GM10847 (cell line): Measurements from ENCODE around the gene ATF5.

ENCODE experiments used
- POLR2A ChIP-seq: IDR thresholded peaks from 2 replicates; pipeline ENCODE4 v1.6.1; 2011; ENCODE audit not compliant: insufficient read length; ENCODE audit errors: extremely low read depth

ATF5 gene

DNA sequence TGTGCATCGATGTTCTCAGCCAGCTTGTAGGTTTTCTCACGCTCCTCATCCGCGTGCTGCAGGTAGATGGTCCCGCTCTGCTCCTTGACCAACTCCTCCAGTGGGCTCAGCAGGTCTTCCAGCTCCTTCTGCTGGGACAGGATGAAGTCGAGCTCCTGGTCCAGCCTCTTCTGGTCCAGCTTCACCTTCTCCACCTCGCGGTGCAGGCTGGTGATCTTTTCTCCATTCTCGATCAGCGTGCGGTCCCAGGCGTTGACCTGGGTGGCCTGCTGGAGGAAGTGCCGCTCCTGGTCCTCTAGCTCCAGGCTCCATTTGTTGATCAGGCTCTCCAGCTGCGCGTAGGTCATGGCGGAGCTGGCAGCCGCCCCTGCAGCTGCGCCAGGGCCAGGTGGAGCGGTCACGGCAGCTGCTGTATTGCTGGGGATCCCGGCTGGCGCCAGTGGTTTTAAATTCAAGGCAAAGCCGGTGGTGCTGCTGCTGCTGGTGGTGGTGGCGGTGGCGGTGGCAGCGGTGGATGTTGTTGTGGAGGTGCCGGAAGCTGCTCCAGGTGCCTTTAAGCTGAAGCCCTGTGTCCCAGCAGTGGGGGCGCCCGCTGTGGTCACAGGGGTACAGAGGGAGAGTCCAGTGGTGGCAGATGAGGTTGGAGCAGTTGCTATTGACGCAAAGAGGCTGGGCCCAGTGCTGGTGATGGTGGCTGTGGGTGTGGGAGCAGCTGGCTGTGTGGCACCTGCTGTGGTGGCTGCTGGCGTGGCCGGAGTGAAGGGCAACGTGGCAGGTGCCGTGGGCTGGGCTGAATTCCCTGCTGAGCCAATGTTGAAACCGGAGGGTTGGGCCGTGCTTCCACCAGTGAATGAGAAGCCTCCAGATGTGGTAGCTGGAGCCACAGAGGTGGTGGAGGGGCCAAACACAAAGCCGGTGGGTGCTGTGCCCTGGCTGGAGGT is 20.3 kb upstream of the ATF5 start:
- TF ChIP-seq POLR2A: no peak

DNA sequence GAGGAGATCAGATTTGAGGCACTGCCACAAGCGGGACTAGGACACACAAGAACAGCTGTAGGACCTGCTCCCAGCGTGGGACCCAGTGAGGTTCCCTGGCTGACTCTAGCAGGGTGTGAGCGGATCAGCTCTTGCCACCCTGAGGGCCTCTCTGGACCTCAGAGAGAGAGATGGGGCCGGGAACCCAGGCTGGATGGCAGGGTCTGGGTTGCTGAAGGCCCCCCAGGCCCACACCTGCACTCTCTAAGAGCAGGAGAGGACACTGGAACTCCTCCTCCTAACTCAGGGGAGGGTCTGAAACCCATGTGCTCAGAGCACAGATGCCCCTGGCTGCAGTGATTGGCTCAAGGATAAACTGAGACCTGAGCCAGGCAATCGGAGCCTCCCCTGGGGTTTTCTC is 18.8 kb upstream of the ATF5 start:
- no peak for TF ChIP-seq POLR2A

GRCh38 chr19:49911381-49912145 is 17.4 kb upstream of the ATF5 start:
- peak; percentile 30 for TF ChIP-seq POLR2A

DNA sequence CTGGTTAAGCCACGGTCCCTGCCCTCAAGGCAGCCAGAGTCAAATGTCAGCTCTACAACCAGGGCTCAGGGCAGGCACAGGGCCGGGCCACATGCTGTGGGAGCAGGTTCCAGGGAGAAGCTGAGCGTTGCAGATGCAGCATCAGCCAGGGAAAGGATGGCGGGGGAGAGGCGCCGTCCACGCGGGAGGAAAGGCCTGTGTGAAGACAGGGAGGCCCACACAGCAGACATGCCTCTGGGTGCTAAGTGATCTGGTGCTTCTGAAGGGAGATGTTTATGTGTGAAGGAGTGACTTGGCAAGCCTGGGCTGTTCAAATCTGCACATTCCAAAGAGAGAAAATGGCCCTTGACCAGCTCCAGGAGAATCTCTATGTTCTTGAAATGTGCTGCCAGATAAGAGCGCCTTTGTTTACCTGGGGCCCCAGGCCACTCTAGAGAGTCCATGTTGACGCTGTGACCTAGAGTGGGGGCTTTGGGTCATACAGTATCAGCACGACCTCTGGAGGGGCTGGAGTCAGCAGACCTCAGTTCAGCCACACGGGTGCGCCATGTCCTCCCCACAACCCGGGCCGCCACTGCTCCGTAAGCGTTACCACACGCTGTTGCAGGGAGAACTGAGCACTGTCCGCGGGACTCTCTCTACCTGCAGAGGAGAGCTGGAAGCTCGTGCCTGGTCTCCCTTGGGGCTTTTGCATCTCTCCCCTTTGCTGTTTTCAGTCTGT is 15.9 kb upstream of the ATF5 start:
- no peak for TF ChIP-seq POLR2A

GRCh38 chr19:49913720-49914119 is 15.3 kb upstream of the ATF5 start:
- no peak for TF ChIP-seq POLR2A

GRCh38 chr19:49915271-49915670 is 13.7 kb upstream of the ATF5 start:
- no peak for TF ChIP-seq POLR2A

DNA sequence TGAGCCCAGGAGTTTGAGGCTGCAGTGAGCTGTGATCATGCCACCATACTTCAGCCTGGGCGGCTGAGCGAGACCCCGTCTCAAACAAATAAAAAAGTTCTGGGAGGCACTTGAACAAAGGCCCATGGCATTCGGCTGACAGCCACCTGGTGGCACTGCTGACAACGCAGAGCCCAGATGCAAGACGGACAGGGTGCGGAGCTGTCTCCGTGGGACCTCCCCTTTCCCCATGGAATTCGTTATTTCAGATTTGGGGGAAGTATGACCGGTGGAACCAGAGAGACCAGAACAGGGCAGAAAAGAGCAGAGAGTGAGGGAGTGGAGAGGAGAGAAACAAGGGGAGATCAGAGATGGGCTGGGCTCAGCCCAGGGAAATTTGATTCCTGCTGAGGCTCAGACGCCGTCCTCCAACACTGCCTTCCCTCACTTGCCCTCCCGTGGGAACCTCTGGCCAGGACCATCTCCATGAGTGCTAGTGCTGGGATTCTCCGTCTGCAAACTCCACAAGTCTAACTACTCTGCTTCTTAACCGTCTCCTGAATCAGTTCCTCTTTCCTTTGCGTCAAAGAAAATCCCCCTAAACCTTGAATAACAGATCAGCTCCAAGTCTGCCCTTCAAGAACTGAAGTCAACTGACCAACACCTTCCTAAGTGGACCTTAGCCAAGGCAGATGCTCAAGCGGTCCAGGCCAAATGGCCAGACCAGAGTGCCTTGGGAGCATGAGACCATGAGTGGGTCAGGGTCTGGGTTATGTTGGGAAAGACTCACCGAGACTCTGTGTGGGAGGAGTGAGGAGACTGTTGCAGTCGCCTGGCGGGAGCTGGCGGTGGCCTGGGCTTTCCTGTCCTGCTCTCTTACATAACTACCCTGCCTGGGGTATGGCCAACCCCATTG is 11.9 kb upstream of the ATF5 start:
- TF ChIP-seq POLR2A: no peak

DNA sequence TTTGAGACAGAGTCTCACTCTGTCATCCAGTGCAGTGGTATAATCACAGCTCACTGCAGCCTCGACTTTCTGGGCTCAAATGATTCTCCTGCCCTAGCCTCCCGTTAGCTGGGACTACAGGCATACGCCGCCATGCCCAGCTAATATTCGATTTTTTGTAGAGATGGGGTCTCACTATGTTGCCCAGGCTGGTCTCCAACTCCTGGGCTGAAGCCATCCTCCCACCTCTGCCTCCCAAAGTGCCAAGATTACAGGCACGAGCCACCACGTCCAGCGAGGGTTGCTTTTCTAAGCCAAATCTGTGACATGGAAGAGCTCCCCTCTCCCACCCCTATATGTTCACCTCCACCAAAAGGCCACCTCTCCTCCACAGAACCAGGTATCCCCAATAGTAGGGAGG is 10.9 kb upstream of the ATF5 start:
- TF ChIP-seq POLR2A: no peak

DNA sequence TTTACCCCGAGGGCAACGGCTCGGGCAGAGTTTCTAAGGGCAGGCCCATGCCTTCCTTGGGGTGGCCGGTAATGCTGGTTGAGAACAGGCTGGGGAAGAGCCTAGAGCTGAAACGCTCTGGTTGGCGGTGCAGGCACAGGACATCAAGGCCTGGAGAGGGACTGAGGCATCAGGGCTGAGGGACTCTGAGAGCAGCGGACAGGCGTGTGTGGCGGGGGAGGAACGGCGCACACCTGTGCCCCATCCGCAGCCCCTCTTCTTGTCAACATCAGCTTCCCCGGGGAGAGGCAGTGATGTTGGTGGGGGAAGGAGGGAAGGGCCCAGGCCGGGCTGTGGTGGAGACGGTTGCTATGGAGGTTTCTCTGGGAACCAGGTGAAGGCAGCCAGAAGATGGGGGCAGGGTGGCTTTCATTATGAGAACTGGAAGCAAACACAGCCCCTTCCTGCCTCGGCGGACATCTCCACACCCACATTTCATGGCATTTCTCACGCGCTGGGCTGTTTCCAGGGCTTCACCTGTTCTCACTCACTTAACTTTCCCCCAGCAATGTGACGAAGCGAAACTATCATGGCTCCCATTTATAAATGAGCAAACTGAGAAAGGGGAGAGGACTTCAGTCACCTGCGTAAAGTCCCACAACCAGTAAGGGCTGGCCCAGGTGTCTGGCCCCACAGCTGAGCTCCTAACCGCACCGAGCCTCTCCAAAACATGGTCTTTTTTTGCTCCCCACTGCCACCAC is 8.2 kb upstream of the ATF5 start:
- no peak for TF ChIP-seq POLR2A

DNA sequence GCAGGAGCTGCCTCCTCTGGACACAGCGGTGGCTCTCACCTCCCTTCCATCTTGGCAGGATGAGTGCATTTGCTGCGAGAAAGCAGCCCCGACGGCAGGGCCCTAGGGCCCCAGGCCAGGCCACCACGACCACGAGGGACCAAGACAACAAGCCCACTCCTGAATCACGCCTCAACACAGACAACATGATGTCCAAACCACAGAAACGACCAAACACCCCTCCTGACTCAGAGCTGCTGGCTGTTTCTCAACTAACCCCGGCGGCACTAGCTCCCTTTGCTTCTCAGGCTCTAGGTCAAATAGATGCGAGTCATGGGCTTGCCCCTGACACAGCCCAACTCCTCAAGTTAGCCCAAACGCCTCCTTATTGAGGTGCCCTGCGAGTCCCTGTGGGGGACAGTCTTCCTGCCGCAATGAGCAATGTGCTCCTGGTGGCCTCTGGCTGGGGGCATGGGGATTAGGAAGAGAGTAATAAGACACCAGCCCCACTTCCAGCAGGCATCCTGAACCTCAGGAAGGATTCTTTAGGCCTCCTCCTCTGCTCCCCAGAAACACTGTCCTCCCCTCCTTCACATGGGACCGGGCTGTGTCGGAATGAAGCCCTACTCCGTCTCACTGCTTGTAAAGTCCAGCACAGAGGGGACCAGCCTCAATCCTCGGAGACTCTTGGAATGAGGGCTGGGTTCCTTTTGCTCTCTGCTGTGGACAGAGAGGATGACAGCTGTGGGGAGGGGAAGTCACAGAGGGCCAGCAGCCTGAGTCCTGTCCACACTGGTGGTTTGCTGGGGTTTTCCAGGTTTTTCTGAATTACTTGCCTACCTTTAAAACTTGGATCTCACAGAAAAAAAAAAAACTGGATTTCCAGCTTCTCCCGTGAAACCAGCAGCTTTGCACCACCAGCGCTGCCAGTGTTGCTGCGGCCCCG is 6.9 kb upstream of the ATF5 start:
- TF ChIP-seq POLR2A: no peak

- no peak for TF ChIP-seq POLR2A
Measured at GRCh38 chr19:49923055-49924003, 5.7 kb upstream of the ATF5 start.
